Measurements from ENCODE around the gene DEFB114. TPM values are rescaled to one million over a fixed set of nuclear protein-coding genes. Genes with fewer than 3 reads are reported as not detected.

DEFB114 gene
- total RNA-seq, 1 donor: not detected

GRCh38 chr6:49919935-49920644, 43.9 kb downstream of the DEFB114 start:
- H2AFZ ChIP-seq (ENCODE audit: low read length): no peak overlapping the region
- no peaks in the 10 kb centered on the region for H3K27me3 ChIP-seq (ENCODE audit: insufficient read depth, low read length)
- H3K27ac ChIP-seq (ENCODE audit: low read depth, low read length): no peak overlapping the region
- no peak overlapping the region for H3K4me2 ChIP-seq (ENCODE audit: insufficient read depth, low read length)
- no peaks in the 10 kb centered on the region for H3K79me2 ChIP-seq (ENCODE audit: insufficient read depth, low read length)
- H3K36me3 ChIP-seq (ENCODE audit: insufficient read depth, low read length): no peaks in the 10 kb centered on the region
- H3K4me3 ChIP-seq (ENCODE audit: insufficient read depth, low read length): no peak overlapping the region
- no peaks in the 10 kb centered on the region for H3K9me3 ChIP-seq (ENCODE audit: low read depth, low read length)
- no peak for DNase-seq (ENCODE audit: insufficient read length, low spot score, missing footprints)
- no peaks in the 10 kb centered on the region for H4K20me1 ChIP-seq (ENCODE audit: insufficient read depth, low read length)
- TF ChIP-seq CTCF (IDR thresholded peaks at IDR 0.05; ENCODE audit: extremely low read depth, low read depth, low read length): no peak
- H3K4me1 ChIP-seq (ENCODE audit: insufficient read depth, low read length): no peaks in the 10 kb centered on the region

DNA sequence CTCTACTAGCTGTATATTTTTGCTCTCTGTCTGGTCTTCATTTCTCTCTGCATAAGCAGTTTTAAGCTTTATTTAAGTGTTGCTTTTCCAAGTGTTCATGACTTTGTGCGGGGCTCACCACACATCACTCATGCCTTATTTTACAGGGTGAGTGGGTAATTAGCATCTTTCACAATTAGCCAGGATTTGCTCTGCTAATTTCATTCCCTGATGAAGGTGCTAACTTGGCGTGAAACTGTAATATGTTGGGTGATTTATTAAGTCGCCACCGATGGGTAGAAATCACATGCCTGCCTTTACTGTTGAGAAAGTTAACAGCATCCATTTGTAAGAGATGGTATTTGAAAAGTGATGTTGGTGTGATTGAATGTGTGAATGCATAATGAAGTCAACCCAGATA, 44.7 kb downstream of the DEFB114 start:
- no peaks in the 10 kb centered on the region for H3K27me3 ChIP-seq (ENCODE audit: insufficient read depth, low read length)

GRCh38 chr6:49918787-49919186, 45.2 kb downstream of the DEFB114 start:
- DNase-seq (ENCODE audit: insufficient read length, low spot score, missing footprints): no peak
- no peak for TF ChIP-seq CTCF (IDR thresholded peaks at IDR 0.05; ENCODE audit: extremely low read depth, low read depth, low read length)
- no peaks in the 10 kb centered on the region for H3K27me3 ChIP-seq (ENCODE audit: insufficient read depth, low read length)

More for the DNA sequence above, 44.7 kb downstream of the DEFB114 start:
- no peak overlapping the region for H3K27ac ChIP-seq (ENCODE audit: low read depth, low read length)
- H3K36me3 ChIP-seq (ENCODE audit: insufficient read depth, low read length): no peaks in the 10 kb centered on the region
- H3K4me3 ChIP-seq (ENCODE audit: insufficient read depth, low read length): no peak overlapping the region
- no peaks in the 10 kb centered on the region for H4K20me1 ChIP-seq (ENCODE audit: insufficient read depth, low read length)
- no peaks in the 10 kb centered on the region for H3K9me3 ChIP-seq (ENCODE audit: low read depth, low read length)
- TF ChIP-seq CTCF (IDR thresholded peaks at IDR 0.05; ENCODE audit: extremely low read depth, low read depth, low read length): no peak
- no peaks in the 10 kb centered on the region for H3K79me2 ChIP-seq (ENCODE audit: insufficient read depth, low read length)
- no peaks in the 10 kb centered on the region for H3K4me1 ChIP-seq (ENCODE audit: insufficient read depth, low read length)
- no peak overlapping the region for H3K4me2 ChIP-seq (ENCODE audit: insufficient read depth, low read length)
- DNase-seq (ENCODE audit: insufficient read length, low spot score, missing footprints): no peak
- H2AFZ ChIP-seq (ENCODE audit: low read length): no peak overlapping the region

GRCh38 chr6:49915035-49915434, 48.9 kb downstream of the DEFB114 start:
- no peaks in the 10 kb centered on the region for H3K9me3 ChIP-seq (ENCODE audit: low read depth, low read length)
- no peak overlapping the region for H3K4me2 ChIP-seq (ENCODE audit: insufficient read depth, low read length)
- no peak overlapping the region for H3K4me3 ChIP-seq (ENCODE audit: insufficient read depth, low read length)
- H3K27me3 ChIP-seq (ENCODE audit: insufficient read depth, low read length): no peaks in the 10 kb centered on the region
- H2AFZ ChIP-seq (ENCODE audit: low read length): no peak overlapping the region
- no peak for TF ChIP-seq CTCF (IDR thresholded peaks at IDR 0.05; ENCODE audit: extremely low read depth, low read depth, low read length)
- H4K20me1 ChIP-seq (ENCODE audit: insufficient read depth, low read length): no peaks in the 10 kb centered on the region
- no peaks in the 10 kb centered on the region for H3K79me2 ChIP-seq (ENCODE audit: insufficient read depth, low read length)
- H3K4me1 ChIP-seq (ENCODE audit: insufficient read depth, low read length): no peaks in the 10 kb centered on the region
- H3K27ac ChIP-seq (ENCODE audit: low read depth, low read length): no peak overlapping the region
- no peak for DNase-seq (ENCODE audit: insufficient read length, low spot score, missing footprints)
- no peaks in the 10 kb centered on the region for H3K36me3 ChIP-seq (ENCODE audit: insufficient read depth, low read length)

More at GRCh38 chr6:49918787-49919186, 45.2 kb downstream of the DEFB114 start:
- Histone ChIP-seq H2AFZ (ENCODE audit: low read length) (no peak overlapping the region), H3K79me2 (ENCODE audit: insufficient read depth, low read length) (no peaks in the 10 kb centered on the region), H3K27ac (ENCODE audit: low read depth, low read length) (no peak overlapping the region), H3K4me3 (ENCODE audit: insufficient read depth, low read length) (no peak overlapping the region), H3K4me2 (ENCODE audit: insufficient read depth, low read length) (no peak overlapping the region), H3K4me1 (ENCODE audit: insufficient read depth, low read length) (no peaks in the 10 kb centered on the region), H3K9me3 (ENCODE audit: low read depth, low read length) (no peaks in the 10 kb centered on the region), H4K20me1 (ENCODE audit: insufficient read depth, low read length) (no peaks in the 10 kb centered on the region), H3K36me3 (ENCODE audit: insufficient read depth, low read length) (no peaks in the 10 kb centered on the region)
